HK-2 (cell line): ENCODE data around the gene METTL24.
"Not testable (repeated sequence)": the region's sequence is repeated elsewhere in the genome, so short reads cannot be mapped to it uniquely, and the experiment has no call there.

Source experiments
- DNase-seq: peaks from one replicate; pipeline ENCODE4 v3.0.0-alpha.2; 2018; ENCODE audit not compliant: unreplicated experiment

METTL24 gene

DNA sequence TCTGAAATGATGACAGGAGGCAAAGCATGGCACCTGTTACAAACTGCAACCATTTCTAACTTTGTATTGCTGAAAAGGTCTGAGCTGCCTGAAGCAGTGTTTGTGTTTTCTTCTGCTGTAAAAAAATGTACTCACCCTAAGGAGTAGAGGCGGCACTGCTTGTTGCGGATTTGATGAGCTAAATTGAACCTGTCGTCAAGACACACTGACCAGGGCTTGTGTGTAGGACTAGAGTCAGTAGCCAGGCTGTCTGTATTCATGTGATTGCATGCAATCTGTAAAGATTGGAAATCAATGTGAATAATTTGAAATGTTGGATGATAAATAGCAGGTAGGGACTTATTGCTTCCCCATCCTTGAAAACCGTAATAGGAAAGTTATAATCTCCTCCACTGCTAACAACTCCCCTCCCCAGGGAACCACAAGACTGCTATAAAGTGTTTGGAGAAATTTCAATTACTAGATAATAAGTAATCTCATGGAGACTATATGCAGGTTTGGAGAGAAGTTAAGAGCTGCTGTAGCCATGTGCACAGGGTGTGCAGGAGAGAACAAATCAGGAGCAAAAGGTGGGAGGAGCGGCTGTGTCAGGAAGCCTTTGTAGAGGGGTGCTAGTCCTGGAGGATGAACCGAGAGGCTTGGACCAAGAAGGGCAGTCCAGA, 42.8 kb downstream of the METTL24 start:
- DNase-seq = no peak

DNA sequence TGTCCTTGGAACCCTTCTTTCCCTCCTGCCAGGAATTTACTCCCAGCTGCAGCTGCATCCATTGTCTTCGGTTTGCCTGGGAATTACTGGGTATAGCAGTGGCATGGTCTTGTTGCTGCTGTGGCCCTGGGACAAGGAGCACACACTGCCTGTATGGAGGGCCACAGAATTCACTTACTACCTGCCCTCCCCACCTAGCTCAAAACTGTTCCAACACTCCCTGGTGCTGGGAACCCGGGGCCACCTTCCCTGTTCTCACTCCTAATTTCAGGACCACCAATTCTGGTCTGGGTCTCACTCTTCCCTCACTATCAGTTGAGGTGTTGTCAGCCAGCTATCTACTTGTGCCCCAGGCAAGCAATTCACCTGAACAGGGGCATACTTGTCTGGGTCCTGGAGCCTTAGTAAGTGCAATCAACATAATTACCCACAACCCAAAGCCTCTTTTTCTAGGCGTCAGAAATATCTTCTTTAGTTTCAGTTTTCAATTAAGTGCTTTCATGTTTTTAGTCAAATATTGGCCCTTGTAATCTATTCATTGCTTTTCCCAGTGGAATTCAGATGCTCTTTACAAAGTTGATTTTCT, 47.2 kb downstream of the METTL24 start:
- DNase-seq = no peak

DNA sequence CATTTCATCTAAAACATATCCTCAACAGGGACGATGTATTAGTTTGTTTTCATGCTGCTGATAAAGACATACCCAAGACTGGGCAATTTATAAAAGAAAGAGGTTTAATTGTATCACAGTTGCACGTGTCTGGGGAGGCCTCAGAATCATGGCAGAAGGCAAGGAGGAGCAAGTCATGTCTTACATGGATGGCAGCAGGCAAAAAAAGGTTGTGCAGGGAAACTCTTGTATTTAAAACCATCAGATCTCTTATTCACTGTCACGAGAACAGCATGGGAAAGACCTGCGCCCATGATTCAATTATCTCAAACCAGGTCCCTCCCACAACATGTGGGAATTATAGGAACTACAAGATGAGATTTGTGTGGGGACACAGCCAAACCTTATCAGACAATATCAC, 48.7 kb downstream of the METTL24 start:
- not testable (repeated sequence) for DNase-seq

DNA sequence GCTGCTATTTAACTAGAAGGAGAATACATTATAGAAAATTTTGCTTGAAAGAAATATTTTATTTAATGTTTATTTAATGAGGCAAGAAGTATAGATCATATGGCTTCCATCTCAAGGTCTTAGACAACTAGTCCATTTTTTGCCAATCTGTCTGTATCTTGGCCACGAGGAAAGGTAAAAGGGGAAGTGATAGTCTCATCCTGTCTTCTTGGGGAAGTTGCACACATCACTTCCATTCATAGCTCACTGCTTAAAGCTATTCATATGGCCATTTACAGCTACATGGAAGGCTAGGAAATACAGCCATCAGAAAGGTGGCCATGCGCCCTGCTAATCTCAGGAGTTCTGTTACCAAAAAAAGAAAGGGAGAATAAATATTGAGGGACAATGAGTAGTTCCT, 50.8 kb downstream of the METTL24 start:
- DNase-seq = no peak

DNA sequence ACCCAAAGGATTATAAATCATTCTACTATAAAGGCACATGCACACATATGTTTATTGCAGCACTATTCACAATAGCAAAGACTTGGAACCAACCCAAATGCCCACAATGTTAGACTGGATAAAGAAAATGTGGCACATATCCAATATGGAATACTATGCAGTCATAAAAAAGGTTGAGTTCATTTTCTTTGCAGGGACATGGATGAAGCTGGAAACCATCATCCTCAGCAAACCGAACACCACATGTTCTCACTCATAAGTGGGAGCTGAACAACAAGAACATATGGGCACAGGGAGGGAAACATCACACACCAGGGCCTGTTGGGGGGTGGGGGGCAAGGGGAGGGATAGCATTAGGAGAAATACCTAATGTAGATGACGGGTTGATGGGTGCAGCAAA, 52.3 kb downstream of the METTL24 start:
- DNase-seq = not testable (repeated sequence)

DNA sequence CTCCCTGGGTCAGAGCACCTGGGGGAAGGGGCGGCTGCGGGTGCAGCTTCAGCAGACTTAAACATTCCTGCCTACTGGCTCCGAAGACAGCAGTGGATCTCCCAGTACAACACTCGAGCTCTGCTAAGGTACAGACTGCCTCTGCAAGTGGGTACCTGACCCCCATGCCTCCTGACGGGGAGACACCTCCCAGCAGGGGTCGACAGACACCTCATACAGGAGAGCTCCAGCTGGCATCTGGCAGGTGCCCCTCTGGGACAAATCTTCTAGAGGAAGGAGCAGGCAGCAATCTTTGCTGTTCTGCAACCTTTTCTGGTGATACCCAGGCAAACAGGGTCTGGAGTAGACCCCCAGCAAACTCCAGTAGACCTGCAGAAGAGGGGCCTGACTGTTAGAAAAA, 54.5 kb downstream of the METTL24 start:
- DNase-seq = not testable (repeated sequence)

DNA sequence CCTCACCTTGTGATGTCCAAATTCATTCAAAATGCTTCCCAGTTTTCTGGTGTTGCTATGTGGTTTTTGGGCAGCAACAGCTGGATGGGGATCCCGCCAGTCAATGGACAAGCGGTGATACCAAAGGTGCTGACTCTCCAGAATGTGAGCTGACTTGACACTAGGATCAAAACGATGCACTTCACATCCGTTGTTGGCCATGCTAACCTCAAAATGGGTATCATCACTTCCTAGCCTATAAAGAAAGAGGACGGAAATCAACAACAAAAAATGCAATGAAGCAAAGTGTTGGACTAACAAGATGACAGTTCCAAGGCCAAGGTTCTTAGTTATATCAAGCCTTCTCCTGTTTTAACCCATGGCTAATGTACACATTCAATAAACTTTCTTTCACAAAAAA, 59.2 kb downstream of the METTL24 start:
- no peak for DNase-seq

DNA sequence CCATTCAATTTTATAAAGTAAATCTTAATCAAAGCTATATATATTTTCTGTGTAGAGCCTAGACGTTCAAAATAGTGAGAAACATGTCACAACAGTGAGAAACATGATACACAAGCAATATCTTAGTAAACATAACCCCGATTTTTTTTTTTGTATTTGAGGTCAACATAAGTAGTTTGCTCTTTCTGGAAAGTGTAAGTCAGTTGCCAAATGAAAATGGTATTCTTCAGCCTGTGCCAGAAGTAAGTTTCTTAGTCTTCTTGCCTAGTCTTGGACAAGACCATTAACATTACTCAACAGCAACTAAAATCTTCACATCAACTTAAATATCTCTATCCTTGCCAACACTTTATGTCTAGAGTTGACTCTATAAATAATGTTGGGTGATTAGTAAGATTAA, 59.7 kb downstream of the METTL24 start:
- no peak for DNase-seq

DNA sequence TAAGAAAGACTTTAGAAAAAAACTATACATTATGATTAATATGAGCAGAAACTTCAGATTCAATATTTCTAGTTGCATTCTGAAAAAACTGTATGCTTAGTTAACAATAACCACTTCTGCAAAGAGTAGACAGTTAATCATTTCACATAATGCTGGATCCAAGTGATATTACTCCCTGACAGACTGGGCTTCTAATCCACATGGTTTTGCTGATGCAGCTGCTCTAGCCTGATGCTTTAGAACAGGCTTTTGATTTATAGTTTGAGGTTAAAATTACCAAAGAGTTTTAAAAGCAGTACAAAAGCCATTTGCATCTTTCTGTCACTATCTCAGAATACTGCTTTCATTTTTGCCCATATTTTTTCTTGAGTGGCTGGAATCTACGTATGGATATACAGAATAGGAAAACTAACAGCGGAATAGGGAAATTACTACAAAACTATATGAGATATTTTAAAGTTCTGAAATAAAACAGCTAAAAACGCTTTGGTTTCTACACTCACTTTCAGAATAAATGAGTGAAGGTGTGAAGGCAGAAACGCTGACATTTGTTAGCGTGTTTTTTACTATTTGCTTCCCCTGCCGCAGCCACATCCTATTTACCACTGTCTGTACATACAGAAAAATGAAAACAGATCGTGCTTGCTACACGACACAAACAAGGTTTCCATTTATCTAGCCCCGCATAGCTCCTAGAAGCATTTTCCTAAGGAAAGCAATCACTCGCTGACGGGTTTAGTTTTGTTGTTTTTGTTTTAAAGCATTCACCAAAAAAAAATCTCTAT, 61.7 kb downstream of the METTL24 start:
- DNase-seq = no peak

DNA sequence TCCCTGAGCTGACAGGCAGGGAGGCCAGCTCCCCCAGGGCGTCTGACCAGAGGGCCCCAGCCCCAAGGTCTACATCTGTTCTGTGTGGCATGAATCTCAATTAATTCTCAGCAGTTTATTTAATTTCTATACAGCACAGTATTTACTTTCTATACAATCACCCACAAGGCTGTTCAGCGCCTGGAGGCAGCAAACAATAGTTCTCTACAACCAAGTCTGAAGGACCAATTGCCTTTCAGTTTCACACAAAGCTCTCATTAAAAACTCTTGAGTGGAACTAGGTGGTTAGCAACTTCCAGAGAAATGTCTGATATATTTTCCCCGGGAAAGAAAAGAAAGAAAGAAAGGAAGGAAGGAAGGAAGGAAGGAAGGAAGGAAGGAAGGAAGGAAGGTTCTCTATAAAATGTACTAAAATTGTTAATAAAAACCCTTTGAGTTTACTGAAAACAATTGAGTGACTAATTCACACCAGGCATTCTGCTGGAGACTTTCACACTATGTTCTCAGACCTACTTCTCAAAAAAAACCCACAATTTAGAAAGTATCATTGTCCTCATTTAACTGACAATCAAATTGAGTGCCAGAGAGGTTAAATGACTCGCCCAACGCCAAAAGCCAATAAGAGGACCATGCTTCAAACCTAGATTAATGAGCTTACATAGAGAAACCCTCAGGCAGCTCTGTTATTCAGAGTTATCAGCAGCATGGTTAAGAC, 62.5 kb downstream of the METTL24 start:
- no peak for DNase-seq

DNA sequence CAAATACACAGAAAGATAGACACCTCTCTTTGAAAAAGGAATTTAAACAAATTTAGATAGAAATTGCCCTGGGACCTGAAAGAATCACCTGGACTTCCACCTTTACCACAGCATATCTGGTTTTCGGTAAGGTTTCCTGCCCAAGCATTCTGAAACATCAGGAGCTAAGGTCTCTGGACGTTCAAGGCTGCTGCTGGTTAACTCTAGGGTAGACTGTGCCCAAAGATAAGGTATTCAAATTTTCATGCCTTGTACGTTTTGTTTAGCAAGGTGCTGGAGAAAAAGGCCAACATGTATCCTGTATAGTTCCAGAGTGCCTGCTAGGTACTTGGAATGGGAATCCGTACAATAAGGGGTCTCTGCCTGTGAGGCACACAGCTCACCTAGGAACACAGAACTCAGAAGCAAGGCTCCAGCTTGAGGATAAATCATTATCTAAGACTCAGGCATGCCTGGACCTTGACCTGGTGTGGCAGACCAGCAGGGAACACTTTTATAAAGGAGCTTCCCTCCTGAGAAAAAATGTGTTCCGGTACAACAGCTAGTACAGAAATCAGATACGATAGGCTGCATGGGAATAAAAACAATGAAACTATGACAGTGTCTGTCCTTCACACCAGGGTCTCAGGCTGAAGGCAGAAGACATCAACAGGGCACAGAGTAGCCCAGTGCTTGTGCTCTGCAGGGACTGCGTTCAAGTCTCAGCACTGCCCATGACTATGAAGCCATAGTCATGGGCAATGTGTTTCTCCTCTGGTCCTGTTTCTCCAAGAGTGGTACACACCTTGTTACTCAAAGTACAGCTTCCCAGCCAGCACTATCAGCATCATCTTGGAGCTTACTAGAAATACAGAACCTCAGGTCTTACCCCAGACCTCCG, 70.4 kb downstream of the METTL24 start:
- DNase-seq = no peak

DNA sequence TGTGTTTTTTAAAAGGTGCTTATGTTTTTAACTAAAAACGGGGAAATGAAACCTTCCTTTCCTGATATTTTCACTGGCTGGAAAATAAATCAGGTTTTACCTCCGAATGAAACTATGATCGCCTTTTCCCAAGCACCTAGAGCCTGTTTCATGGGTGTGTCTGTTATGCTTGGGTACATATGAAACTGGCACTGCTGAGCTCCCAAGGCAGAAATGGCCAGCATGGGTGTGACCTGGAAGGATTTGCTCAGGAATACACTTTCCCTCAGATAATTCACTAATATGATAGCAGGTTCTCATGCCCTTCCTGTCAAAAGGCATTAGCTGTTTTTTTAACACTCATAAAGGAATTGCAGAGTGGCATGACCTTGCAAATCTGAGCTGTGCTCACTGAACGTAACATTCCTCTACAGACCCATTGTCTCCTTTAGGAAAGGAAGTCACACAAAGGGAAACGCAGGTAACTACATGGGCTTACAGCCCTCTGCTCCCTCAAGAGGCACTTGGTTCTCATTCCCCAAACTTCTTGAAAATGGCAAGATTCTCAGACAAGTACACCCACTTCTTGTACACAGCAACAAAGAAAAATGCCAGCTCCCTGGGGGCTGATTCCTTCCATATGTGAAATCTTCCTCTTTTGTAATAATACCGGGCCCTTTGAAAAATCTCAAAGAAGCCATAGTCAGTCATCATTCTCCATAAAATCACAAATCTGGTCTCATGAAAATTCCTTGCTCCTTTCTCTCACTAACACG, 72.7 kb downstream of the METTL24 start:
- DNase-seq = no peak

DNA sequence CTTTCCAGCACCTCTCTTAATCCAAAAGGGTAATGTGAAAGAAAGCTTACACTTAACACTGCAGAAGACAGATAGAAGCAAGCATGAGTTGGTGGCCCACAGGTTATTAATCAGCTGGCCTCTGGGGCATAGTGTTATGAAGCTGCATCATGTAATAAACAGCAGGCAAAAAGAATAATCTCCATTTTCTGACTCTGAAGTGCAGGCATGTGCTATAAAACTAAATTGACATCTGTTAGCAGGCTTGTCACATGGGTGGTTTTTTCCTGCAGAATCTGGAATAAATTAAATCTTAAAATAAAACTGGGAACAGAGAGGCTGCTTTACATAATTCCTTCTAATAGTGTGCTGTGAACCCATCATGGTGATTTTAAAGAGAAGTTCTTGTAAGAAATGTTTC, 73.3 kb downstream of the METTL24 start:
- DNase-seq = no peak

DNA sequence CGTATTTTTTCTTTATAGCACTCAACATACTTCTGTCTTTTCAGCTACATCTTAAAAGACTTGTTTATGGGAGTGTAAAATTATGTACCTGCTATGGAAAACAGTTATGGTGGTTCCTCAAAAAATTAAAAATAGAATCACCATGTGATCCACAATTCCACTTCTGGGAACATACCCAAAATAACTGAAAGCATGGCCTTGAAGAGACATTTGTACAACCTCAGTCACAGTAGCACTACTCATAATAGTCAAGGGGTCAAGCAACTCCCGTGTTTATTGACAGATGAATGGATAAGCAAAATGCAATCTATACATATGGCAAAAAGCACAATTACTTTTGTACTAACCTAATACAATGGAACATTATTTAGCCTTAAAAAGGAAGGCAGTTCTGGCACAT, 74.5 kb downstream of the METTL24 start:
- DNase-seq = no peak

DNA sequence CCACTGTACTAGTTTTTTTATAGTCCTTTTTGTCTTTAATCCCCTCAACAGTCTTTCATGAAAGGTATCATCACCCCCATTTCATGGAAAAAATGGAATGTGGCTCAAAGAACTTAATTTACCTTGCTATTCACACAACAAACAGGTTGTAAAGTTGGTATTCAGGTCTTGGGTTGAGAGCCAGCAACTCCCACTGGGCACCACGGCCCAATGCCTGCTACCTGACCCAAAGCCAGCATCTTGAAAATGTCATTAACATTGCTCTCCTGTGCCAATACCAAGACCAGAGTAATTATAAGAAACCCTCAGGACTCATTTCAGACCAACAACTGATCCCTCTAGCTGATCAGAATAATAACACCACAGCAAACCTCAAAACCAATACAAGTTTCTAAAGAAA, 75.7 kb downstream of the METTL24 start:
- DNase-seq = no peak

DNA sequence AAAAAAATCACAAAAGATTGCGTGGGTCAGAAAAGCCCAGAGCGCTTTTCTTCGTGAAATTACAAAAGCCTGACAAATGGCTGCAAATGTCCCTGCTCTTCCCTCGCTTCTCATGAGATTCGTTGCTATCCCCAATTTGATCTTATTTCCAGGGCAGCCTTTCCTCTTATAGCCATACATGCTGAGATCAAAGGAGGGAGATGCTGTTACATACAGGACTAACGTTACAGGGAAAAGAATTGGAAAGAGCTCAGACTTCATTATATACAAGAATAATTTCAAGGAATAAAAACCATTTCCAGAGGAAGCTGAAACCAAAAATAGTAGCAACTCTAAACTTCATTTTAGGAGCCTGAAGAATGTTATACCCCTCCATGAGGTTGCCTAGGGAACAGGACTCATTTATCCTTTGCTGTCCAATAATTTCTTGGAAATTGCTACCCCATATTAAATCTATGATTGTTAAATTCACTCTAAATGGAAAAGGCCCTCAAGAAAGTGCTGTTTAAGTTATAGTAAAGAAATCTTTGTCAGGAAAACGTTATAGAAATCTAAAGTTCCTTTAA, 81.0 kb downstream of the METTL24 start:
- no peak for DNase-seq

DNA sequence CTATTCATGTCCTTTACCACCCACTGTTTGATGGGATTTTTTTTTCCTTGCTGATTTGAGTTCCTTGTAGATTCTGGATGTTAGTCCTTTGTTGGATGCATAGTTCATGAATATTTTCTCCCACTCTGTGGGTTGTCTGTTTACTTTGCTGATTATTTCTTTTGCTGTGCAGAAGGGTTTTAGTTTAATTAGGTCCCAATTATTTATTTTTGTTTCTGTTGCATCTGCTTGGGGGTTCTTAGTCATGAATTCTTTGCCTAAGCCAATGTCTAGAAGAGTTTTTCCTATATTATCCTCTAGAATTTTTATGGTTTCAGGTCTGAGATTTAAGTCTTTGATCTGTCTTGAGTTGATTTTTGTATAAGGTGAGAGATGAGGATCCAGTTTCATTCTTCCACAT, 85.4 kb downstream of the METTL24 start:
- not testable (repeated sequence) for DNase-seq

DNA sequence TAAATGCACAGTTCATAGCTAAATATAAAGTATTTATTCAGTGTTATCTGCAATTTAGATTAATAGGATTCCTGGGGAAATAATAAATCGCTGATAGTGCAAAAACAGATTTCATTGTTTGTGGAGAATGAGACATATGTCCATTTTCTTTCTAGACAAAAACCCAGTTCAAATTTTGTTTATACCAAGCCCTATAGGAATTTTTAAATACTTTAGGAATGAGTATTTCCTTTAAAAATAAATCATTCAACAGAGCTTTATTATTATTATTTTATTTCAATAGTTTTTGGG, 86.5 kb downstream of the METTL24 start:
- DNase-seq = no peak

DNA sequence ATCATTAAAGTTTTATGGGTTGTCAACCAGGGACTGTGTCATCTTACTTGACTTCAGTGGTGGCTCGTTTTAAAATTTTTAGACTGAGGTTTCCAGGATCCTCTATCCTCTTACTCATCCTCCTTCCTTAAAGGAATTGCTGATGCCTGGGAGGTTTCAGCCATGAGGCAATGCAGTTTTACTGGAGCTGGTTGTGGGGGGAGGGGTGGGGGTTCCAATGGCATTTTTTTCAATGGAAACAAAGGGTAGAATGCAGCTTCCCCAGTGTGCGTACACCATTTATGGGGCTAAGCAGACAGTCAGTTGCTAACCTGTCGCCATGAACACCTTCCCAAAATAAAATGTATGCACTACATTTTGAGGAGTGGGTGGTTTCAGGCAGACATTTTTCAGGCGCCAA, 88.0 kb downstream of the METTL24 start:
- DNase-seq = peak; percentile 1

DNA sequence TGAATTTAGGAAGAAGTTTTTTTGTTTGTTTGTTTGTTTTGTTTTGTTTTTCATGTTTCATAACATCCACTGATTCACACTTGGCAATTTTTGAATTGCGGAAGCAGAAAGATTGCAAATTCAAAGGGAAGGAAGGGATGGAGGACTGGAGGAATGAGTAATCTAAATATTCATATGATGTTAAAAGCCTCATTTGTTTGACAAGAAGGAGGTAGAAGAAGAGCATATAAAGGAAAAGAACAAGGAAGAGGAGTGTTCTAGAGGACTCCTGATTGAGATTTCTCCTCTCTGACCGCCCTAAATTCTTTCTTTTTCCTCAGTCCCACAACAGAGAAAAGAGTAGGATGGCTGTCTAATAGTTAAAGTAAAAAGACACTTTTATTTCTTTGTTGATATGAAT, 88.5 kb downstream of the METTL24 start:
- no peak for DNase-seq

DNA sequence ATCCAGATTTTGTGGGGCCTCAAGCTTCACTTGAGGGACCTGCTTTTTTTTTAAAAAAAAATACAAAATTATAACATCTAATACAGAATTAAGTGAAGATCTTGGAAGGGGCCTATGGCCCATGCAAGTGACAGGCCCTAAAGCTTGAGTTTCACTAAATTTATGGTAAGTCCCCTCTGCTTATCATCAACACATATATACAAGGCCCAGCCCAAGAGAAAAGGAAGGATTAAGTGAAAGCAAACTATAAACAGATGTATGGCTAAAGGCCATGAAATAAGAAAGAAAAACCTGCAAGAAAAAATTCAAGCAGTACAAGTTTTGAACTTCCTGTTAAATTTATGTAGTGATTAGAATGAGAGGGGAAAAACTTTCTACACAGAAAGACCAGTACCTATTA, 91.2 kb downstream of the METTL24 start:
- DNase-seq = no peak
